ENCODE results near the gene PCDH9. TPM values are rescaled to one million over a fixed set of nuclear protein-coding genes. Genes with fewer than 3 reads are reported as not detected.

Gene PCDH9
- total RNA-seq, 1 donor from 2014 or later = 14.7 TPM

GRCh38 chr13:66574606-66575005, 655.5 kb downstream of the PCDH9 start:
- Histone ChIP-seq H3K27me3 (ENCODE audit: low read depth) (no peaks in the 10 kb centered on the region), H3K9me3 (replicated peaks) (no peaks in the 10 kb centered on the region), H3K27ac (replicated peaks) (no peak overlapping the region), H3K36me3 (no peaks in the 10 kb centered on the region), H3K4me3 (no peak overlapping the region), H3K4me1 (no peaks in the 10 kb centered on the region)
- intact Hi-C loops (cut with micrococcal nuclease) = no loop called here
- no peak for TF ChIP-seq CTCF (IDR thresholded peaks at IDR 0.05; ENCODE audit: borderline replicate concordance)
- DNase-seq = no peak

DNA sequence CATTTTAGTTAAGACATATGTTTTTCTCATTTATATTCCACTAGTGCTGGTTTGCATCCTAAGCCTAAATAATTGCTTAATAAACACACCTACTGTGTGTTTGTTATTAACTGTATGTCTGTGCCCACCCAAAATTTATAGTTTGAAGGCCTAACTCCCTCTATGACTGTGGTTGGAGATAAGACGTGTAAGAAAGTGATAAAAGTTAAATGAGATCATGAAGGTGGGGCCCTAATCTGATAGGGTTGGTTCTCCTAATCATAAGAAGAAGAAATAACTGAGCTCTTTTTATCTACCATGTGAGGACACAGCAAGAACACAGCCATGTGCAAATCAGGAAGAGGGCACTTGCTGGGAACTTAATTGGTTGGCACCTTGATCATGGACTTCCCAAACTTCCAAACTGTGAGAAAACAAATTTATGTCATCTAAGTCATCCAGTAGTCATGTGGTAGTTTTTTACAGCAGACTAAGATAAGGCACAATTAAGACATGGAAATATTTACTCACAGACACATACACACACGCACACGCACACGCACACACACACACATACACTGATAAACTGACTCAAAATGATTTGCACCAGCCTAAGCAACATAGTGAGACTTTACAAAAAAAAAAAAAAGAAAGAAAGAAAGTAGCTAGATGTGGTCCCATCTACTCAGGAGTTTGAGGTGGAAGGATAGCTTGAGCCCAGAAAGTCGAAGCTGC, 662.1 kb downstream of the PCDH9 start:
- no peak for TF ChIP-seq CTCF (IDR thresholded peaks at IDR 0.05; ENCODE audit: borderline replicate concordance)

GRCh38 chr13:66565279-66565678, 664.9 kb downstream of the PCDH9 start:
- intact Hi-C loops (cut with micrococcal nuclease) = no loop called here
- no peaks in the 10 kb centered on the region for H3K36me3 ChIP-seq
- no peak overlapping the region for H3K4me3 ChIP-seq
- H3K4me1 ChIP-seq = no peaks in the 10 kb centered on the region
- DNase-seq = no peak
- H3K27me3 ChIP-seq (ENCODE audit: low read depth) = no peaks in the 10 kb centered on the region
- no peak for TF ChIP-seq CTCF (IDR thresholded peaks at IDR 0.05; ENCODE audit: borderline replicate concordance)
- H3K9me3 ChIP-seq (replicated peaks) = no peaks in the 10 kb centered on the region
- no peak overlapping the region for H3K27ac ChIP-seq (replicated peaks)

More for the DNA sequence above, 662.1 kb downstream of the PCDH9 start:
- Histone ChIP-seq H3K27me3 (ENCODE audit: low read depth) (no peaks in the 10 kb centered on the region), H3K27ac (replicated peaks) (no peak overlapping the region), H3K4me1 (no peaks in the 10 kb centered on the region), H3K4me3 (no peak overlapping the region), H3K36me3 (no peaks in the 10 kb centered on the region), H3K9me3 (replicated peaks) (no peaks in the 10 kb centered on the region)
- intact Hi-C loops (cut with micrococcal nuclease) = no loop called here
- no peak for DNase-seq

GRCh38 chr13:66563076-66563475, 667.1 kb downstream of the PCDH9 start:
- Histone ChIP-seq H3K27ac (replicated peaks) (no peak overlapping the region), H3K36me3 (no peaks in the 10 kb centered on the region), H3K4me3 (no peak overlapping the region), H3K27me3 (ENCODE audit: low read depth) (no peaks in the 10 kb centered on the region), H3K4me1 (no peaks in the 10 kb centered on the region), H3K9me3 (replicated peaks) (no peaks in the 10 kb centered on the region)
- DNase-seq = no peak
- intact Hi-C loops (cut with micrococcal nuclease) = no loop called here
- TF ChIP-seq CTCF (IDR thresholded peaks at IDR 0.05; ENCODE audit: borderline replicate concordance) = no peak

GRCh38 chr13:66562054-66562453, 668.1 kb downstream of the PCDH9 start:
- no peak for TF ChIP-seq CTCF (IDR thresholded peaks at IDR 0.05; ENCODE audit: borderline replicate concordance)

More at GRCh38 chr13:66562054-66562453, 668.1 kb downstream of the PCDH9 start:
- no peak overlapping the region for H3K4me3 ChIP-seq
- no peak overlapping the region for H3K27ac ChIP-seq (replicated peaks)
- no peaks in the 10 kb centered on the region for H3K36me3 ChIP-seq
- H3K4me1 ChIP-seq = no peaks in the 10 kb centered on the region
- intact Hi-C loops (cut with micrococcal nuclease) = no loop called here
- no peaks in the 10 kb centered on the region for H3K9me3 ChIP-seq (replicated peaks)
- DNase-seq = no peak
- no peaks in the 10 kb centered on the region for H3K27me3 ChIP-seq (ENCODE audit: low read depth)
